SJCRH30 (cell line): ENCODE measurements around the gene ATP2A2. TPM values are rescaled to one million over a fixed set of nuclear protein-coding genes. Genes with fewer than 3 reads are reported as not detected.
A peak's percentile ranks its signal among the peaks of the same experiment; 100 is the strongest.

Source experiments
- DNase-seq, 2 experiments: peaks; one replicate each; pipeline ENCODE4 v3.0.0-alpha.2; 2015 to 2020
- H3K27ac ChIP-seq: fragments of 250-450 bp; sonication (Bioruptor Pico); 2 replicates; pipeline ENCODE4 v1.5.1; 2020; ENCODE audit warnings: mild to moderate bottlenecking, moderate library complexity
- H3K27me3 ChIP-seq: fragments of 250-450 bp; sonication (Bioruptor Pico); 2 replicates; pipeline ENCODE4 v1.5.1; 2020; ENCODE audit warnings: mild to moderate bottlenecking, moderate library complexity
- H3K36me3 ChIP-seq: fragments of 250-450 bp; sonication (Bioruptor Pico); 2 replicates; pipeline ENCODE4 v1.5.1; 2020; ENCODE audit warnings: mild to moderate bottlenecking, moderate library complexity
- H3K4me1 ChIP-seq: fragments of 250-450 bp; sonication (Bioruptor Pico); 2 replicates; pipeline ENCODE4 v1.5.1; 2020; ENCODE audit warnings: mild to moderate bottlenecking, moderate library complexity
- H3K4me3 ChIP-seq: fragments of 250-450 bp; sonication (Bioruptor Pico); 2 replicates; pipeline ENCODE4 v1.5.1; 2020; ENCODE audit warnings: mild to moderate bottlenecking, moderate library complexity
- H3K9me3 ChIP-seq: fragments of 250-450 bp; sonication (Bioruptor Pico); replicated peaks from 2 replicates; pipeline ENCODE4 v1.5.1; 2020; ENCODE audit warnings: mild to moderate bottlenecking, moderate library complexity
- total RNA-seq: library from RNA; depleted of rRNA; stranded (reverse); fragments of >200 nt; shearing (Covaris generic); gene quantifications from 2 replicates; pipeline ENCODE4 v1.2.3, GENCODE V29; 2014; rRNA removed

ATP2A2 gene
- total RNA-seq: 164 and 166 TPM in 2 replicates

DNA sequence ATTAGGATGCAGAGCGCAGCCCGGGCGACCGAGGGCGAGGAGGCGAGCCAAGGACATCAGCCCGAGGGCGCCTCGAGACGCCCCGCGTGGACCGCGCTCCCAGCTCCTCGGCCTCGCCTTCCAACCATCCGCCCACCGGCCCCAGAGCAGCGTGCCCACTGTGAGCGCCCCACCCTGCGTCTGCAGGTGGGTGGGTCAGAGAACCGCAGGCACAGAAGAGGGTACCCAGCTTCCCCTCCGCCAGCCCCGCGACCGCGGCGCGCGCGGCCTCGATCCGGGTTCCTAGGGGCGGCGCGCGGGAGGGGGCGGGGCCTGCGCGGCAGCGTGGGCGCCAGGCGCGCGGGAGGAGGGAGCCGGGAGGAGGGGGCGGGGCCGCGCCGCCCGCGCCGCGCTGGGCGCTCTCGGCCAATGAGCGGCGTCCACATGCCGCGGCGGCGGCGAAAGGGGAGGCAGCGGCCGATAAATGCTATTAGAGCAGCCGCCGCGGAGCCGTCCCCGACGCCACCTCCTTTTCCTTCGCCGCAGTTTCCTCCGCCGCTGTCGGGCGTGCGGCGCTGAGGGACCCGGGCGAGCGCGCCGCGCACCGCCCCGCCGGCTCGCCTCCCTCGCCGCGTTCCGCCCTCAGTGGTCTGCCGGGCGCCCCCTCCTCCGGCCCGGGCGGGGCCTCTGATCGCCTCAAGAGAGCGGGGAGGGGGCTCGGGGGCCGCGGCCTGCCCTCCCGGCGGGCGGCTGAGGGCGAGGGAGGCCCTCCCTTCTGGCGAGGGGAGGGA lies at the start of gene ATP2A2:
TSS of gene ATP2A2 (plus strand) at position 469 of the 770 bp plus-strand sequence. CDS start 543 bp downstream, outside the sequence.
- H3K9me3 ChIP-seq: no peaks in the 10 kb centered on the region
- peaks cover 14% of the 10 kb centered on the region for H3K4me1 ChIP-seq
- peak; percentile 88 to 92 for DNase-seq
- peak within 1 kb of the TSS; percentile 89 for H3K4me3 ChIP-seq
- no peaks in the 10 kb centered on the region for H3K27me3 ChIP-seq
- H3K27ac ChIP-seq: peak within 1 kb of the TSS; percentile 94
- H3K36me3 ChIP-seq: peaks cover 30% of the 10 kb centered on the region

DNA sequence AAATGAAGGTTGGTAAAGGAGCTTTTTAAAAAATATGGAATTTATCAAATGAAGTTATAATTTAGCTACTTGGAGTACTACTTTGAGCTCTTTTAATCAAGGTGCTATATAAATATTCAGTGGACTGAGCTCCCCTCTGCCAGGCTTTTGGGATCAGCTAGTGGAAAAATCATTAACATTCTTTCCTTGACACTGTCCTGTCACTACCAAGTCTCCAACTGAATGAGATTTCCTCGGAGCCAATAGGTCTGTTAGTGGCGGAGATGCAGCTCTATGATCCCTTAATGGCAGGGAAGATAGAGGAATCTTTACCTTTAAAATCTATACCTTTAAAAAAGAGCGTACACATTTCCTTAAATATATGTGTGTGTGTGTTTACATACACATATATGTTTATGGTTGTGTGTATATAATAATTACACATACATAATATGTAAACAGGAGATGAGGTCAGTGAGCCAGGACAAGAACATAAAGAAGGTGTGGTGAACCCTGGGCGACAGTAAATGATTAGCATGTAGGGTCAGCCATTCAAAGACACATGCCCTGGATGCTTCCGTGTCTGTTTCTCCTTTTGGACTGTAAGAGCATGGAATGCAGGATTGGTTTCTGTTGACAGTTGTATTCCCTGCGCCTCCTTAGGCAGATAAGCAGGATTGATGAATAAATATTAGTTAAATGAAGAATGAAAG lies 47.7 kb upstream of the ATP2A2 start:
- no peaks in the 10 kb centered on the region for H3K9me3 ChIP-seq
- H3K36me3 ChIP-seq: no peaks in the 10 kb centered on the region
- no peaks in the 10 kb centered on the region for H3K27me3 ChIP-seq
- DNase-seq: no peak
- H3K4me3 ChIP-seq: no peak overlapping the region
- H3K4me1 ChIP-seq: no peaks in the 10 kb centered on the region
- no peak overlapping the region for H3K27ac ChIP-seq

DNA sequence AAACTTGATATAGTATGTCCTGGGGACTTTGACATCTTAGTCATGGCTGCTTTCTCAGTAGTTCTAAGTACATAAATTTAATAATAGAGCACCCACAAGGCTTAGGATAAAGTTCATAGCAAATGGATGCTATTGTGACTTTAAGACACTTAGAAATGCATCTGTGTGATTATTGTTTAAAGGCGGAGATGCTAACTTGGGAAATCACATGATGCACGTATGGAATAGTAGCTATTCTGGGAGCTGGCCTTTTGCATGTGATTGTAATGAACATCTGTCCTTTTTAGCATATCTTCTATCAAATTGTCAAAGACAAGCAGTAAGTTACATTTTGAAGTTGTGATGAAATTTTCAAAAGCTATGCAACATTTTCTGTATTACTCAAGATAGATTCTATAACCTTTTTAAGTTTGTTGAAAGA lies 46.7 kb upstream of the ATP2A2 start:
- Histone ChIP-seq H3K27ac (no peak overlapping the region), H3K4me3 (no peak overlapping the region)

DNA sequence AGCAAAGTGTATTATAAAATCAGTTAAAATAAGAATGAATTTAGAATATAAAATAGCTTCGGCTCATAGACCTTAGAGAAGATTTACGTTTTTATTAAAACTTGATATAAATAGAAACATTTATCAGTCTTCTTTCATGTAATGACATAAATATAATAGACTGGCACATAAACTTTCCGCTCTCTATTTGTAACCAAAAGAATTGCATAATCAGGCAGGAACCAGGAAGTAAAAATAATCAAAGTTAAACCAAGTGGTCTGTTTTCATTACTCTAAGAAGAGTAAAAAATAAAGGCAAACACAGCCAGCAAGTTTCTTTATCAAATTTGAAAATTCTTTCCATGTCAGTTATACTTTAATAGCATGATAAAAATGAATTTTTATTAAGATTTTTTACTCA lies 46.3 kb upstream of the ATP2A2 start:
- no peak overlapping the region for H3K27ac ChIP-seq

More for the DNA sequence above, 46.7 kb upstream of the ATP2A2 start:
- Histone ChIP-seq H3K9me3 (no peaks in the 10 kb centered on the region), H3K4me1 (no peaks in the 10 kb centered on the region), H3K27me3 (no peaks in the 10 kb centered on the region), H3K36me3 (no peaks in the 10 kb centered on the region)
- no peak for DNase-seq

DNA sequence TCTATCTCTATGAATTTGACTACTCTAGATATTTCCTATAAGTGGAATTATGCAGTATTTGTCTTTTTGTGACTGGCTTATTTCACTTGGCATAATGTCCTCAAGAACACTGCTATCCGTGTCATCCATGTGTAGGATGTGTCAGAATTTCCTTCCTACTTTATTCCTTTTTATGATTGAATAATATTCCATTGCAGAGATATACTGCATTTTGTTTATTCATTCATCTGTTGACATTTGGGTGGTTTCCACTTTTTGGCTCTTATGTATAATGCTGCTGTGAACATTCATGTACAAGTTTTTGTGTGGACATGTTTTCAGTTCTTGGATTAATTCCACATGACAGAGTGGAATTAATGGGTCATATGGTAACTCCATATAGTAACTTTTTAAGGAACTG lies 45.7 kb upstream of the ATP2A2 start:
- H3K4me3 ChIP-seq: no peak overlapping the region
- H3K36me3 ChIP-seq: no peaks in the 10 kb centered on the region
- no peaks in the 10 kb centered on the region for H3K9me3 ChIP-seq
- no peak for DNase-seq
- no peaks in the 10 kb centered on the region for H3K27me3 ChIP-seq
- H3K4me1 ChIP-seq: no peaks in the 10 kb centered on the region
- no peak overlapping the region for H3K27ac ChIP-seq

More for the DNA sequence above, 46.3 kb upstream of the ATP2A2 start:
- no peaks in the 10 kb centered on the region for H3K27me3 ChIP-seq
- no peaks in the 10 kb centered on the region for H3K36me3 ChIP-seq
- no peak overlapping the region for H3K4me3 ChIP-seq
- no peak for DNase-seq
- no peaks in the 10 kb centered on the region for H3K4me1 ChIP-seq
- H3K9me3 ChIP-seq: no peaks in the 10 kb centered on the region

DNA sequence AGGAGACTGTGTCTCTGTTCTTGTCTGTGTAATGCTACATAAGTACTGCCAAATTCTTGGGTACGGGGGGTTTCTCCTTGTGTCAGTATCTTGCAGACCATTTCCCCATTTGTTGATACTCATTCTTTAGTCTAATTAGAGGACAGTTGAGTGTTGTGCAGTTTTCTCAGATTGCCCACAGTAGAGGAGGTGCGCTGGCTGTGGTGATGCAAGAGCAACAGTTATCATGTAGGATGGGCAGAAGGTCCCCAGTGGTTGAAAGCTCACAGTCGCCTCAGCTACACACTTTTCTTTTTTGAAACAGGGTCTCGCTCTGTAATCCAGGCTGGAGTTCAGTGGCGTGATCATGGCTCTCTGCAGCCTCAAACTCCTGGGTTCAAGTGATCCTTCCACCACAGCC lies 37.8 kb upstream of the ATP2A2 start:
- Histone ChIP-seq H3K27me3 (no peaks in the 10 kb centered on the region), H3K4me3 (no peak overlapping the region), H3K36me3 (no peaks in the 10 kb centered on the region), H3K9me3 (no peaks in the 10 kb centered on the region), H3K4me1 (peaks cover 26% of the 10 kb centered on the region), H3K27ac (no peak overlapping the region)
- no peak for DNase-seq

DNA sequence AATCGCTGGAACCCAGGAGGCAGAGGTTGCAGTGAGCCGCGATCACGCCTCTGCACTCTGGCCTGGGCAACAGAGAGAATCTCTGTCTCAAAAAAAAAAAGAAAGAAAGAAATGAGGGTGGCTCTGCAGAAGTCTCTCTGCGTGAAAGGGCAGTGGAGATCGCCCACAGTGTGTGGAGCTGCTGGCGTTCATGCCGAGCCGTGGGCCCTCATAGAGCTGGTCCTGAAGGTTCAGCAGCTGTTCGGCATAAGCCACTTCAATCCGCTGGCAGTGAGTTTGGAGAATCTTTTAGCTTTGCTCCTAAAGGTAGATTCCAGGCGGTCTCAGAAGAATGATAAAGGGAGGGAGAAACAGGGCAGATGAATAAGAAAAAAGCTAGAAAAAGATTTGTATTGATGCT lies 36.7 kb upstream of the ATP2A2 start:
- Histone ChIP-seq H3K4me1 (peaks cover 37% of the 10 kb centered on the region), H3K27me3 (no peaks in the 10 kb centered on the region), H3K36me3 (no peaks in the 10 kb centered on the region), H3K27ac (no peak overlapping the region), H3K9me3 (no peaks in the 10 kb centered on the region), H3K4me3 (no peak overlapping the region)
- DNase-seq: peak in 1 of 2 experiments; percentile 43

DNA sequence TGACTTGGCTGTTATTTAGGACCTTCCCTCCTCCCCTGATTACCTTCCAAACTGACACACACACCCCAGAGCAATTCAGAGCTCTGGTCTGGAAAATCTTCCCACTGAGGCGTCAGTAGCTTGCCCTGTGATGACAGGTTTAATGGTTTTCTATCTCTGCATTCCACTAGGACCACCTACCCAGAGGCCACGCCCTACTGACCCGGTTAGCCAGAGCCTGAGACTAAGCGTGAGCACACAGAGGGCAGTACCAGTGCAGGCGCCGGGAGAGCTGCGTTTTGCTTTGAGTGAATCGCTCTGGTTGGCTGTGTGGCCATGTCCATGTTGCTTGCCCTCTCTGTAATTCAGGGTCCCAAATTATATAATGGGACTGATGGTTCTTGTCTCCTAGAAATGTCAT lies 36.2 kb upstream of the ATP2A2 start:
- Histone ChIP-seq H3K27me3 (no peaks in the 10 kb centered on the region), H3K36me3 (no peaks in the 10 kb centered on the region), H3K4me1 (peaks cover 42% of the 10 kb centered on the region), H3K4me3 (no peak overlapping the region), H3K27ac (no peak overlapping the region), H3K9me3 (no peaks in the 10 kb centered on the region)
- DNase-seq: peak; percentile 30 to 32

DNA sequence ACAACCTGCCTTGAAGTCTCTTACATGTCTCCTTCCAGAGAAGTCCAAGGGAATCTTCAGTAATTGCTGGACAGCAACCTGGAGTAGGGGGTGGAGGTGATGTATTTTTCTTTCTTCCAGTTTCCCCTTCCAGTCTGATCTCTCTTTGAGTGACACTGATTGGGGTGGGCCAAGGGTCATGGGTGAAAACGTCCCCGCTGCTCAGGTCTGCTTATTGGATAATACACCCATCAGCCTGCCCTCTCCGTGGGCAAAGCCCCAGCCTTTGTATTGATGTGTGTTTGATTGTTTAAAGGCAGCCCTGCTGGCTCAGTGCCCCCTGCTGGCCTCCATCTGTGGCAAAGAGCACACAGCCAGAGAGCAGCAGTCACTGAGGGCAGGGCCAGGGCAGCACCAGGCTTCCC lies 35.7 kb upstream of the ATP2A2 start:
- DNase-seq: no peak
- Histone ChIP-seq H3K9me3 (no peaks in the 10 kb centered on the region), H3K4me1 (peaks cover 47% of the 10 kb centered on the region), H3K27me3 (no peaks in the 10 kb centered on the region), H3K4me3 (no peak overlapping the region), H3K27ac (no peak overlapping the region), H3K36me3 (no peaks in the 10 kb centered on the region)

DNA sequence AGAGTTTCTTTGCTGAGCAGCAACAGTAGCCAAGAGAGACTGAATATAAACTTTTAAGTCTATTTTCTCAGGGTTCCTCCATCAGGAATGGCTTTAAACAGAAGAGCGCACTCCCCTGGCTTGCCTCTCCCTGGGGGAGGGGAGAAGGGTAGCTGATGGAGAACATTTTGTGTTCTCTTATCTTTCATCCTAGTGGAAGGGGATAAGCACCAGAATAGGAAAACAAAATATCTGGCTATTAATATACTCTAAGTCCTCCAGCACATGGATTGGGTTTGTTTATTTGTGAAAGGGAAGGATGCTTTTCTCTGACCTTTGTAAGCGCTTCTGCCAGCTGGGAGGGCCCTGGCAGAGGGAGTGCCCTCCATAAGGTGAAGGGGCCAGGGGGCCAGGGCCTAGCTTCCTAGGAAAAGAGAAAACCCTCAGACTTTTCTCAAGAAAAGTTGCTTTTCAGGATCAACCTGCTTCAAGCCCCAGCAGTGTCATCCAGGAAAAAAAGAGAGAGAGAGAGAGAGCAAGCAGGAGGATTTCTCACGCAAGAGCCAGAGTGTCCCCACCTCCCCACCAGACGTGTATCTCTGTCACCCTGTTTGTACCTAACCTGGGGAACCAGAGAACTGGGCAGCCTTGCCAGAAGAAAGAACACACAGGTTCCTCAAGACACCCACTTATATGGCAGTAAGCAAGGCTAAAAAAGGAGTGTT lies 34.3 kb upstream of the ATP2A2 start:
- Histone ChIP-seq H3K4me3 (peak overlapping the region; percentile 7), H3K36me3 (no peaks in the 10 kb centered on the region), H3K9me3 (no peaks in the 10 kb centered on the region), H3K27ac (peak overlapping the region; percentile 85), H3K27me3 (no peaks in the 10 kb centered on the region), H3K4me1 (peaks cover 52% of the 10 kb centered on the region)
- DNase-seq: no peak

DNA sequence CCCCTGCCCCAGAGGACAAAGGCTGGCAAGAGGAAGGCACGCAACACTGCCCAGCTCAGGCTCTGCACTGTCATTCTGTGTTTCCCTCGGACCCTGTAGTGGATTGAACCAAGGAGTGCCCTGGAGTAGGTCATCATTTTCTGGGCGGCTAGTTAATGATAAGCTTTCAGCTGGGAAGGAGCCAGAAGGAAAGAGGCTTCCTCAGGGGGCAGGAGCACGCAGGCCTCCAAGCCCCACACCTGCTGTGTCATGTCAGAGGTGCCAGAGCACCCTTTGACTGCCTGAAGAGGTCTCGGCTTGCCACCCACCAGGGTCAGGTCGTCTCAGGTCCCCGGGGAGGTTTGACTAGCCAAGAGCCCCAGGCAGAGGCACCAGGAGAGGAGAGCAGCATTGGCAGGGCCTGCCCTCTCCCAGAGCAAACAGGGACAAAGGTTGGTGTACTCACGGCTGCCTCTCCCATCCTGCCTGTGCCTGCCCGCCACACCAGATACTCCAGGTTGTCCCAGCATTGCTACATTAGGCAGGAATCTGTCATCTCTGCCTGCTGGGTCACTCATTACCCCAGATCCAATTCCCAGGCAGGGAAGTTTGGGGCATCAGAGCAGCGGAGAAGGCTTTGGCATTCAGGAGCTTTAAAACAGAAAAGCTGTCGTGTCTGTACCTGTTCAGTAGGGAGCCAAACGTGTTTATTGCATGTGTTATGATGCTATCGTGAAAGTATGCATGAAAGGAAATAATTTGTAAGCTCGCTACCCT lies 33.5 kb upstream of the ATP2A2 start:
- Histone ChIP-seq H3K4me3 (peak overlapping the region; percentile 7), H3K4me1 (peaks cover 52% of the 10 kb centered on the region), H3K36me3 (no peaks in the 10 kb centered on the region), H3K27me3 (no peaks in the 10 kb centered on the region), H3K9me3 (no peaks in the 10 kb centered on the region), H3K27ac (peak overlapping the region; percentile 85)
- peak; percentile 86 to 90 for DNase-seq

DNA sequence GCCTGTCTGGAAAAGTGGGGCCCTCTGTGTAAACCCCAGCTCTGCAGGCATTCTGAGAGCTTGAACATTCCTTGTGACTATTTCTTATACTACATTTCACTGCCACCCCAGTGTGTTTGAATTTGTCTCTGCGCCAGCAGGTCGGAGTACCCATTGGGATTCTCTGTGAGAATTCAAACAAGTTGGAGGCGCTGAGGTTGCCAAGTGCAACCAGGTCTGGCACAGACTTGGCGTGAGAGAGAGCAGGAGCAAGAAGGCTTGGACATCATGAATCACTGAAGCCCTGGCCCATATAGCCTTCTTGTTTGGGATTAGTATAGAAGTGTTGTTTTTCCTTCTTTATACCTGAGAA lies 33.0 kb upstream of the ATP2A2 start:
- Histone ChIP-seq H3K4me3 (no peak overlapping the region), H3K36me3 (no peaks in the 10 kb centered on the region), H3K27ac (peak overlapping the region; percentile 85), H3K4me1 (peaks cover 52% of the 10 kb centered on the region), H3K27me3 (no peaks in the 10 kb centered on the region), H3K9me3 (no peaks in the 10 kb centered on the region)
- no peak for DNase-seq

DNA sequence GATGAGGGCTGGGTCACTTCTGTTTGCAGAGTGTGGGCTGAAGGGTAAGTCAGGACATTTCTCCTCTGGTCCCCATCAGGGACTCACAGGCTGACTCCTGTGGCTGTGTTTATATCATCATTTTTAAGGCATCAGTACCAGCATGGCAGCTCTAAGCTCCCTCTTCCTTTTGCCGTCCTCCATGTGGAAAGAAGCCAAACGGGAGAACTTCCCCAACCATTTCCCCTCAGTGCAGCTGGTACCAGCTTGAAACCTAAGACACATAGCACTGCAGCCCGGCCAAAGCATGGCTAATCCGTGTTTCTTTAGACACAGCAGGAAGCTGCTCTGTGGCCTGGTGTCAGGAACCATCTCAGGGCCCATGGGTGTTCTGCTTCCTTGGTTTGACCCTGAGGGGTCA lies 31.9 kb upstream of the ATP2A2 start:
- Histone ChIP-seq H3K9me3 (no peaks in the 10 kb centered on the region), H3K36me3 (no peaks in the 10 kb centered on the region), H3K27ac (peak overlapping the region; percentile 85), H3K4me1 (peaks cover 52% of the 10 kb centered on the region), H3K4me3 (no peak overlapping the region), H3K27me3 (no peaks in the 10 kb centered on the region)
- peak; percentile 90 to 94 for DNase-seq

DNA sequence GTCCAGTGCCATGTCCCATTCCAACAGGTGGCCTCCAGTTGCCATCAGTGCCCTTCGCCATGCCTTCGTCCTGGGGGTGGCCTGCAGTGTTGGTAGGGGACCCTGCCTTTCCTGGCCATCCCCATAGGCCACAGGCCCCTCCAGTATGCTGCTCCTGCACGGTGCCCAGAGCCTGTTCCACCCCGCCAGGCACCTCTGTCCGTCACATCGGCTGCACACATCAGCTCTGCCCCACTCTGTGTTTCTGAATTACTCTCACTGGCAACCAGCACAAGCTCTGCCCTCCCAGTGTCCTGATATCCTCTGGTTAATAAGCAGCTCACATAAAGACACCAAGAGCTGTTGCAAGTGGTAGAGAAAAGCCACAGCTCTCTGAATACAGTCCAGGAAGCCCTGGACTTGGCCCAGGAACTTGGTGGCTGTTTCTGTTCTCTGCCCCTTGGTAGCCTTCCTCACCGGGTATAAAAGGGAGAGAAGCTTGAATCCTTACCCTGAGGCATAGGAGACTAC lies 31.3 kb upstream of the ATP2A2 start:
- DNase-seq: peak; percentile 51 to 68
- peaks cover 49% of the 10 kb centered on the region for H3K4me1 ChIP-seq
- no peak overlapping the region for H3K4me3 ChIP-seq
- H3K27ac ChIP-seq: peak overlapping the region; percentile 85
- no peaks in the 10 kb centered on the region for H3K27me3 ChIP-seq
- H3K9me3 ChIP-seq: no peaks in the 10 kb centered on the region
- H3K36me3 ChIP-seq: no peaks in the 10 kb centered on the region
